ENCODE results near the gene E4F1. TPM values are rescaled to one million over a fixed set of nuclear protein-coding genes. Genes with fewer than 3 reads are reported as not detected.

The E4F1 gene
- total and polyA plus RNA-seq, 10 of the 15 experiments (the other 5 are each of a cell fraction or from before 2014, with no cell fraction given): 0.23 to 36.5 (median 14.5) TPM

DNA sequence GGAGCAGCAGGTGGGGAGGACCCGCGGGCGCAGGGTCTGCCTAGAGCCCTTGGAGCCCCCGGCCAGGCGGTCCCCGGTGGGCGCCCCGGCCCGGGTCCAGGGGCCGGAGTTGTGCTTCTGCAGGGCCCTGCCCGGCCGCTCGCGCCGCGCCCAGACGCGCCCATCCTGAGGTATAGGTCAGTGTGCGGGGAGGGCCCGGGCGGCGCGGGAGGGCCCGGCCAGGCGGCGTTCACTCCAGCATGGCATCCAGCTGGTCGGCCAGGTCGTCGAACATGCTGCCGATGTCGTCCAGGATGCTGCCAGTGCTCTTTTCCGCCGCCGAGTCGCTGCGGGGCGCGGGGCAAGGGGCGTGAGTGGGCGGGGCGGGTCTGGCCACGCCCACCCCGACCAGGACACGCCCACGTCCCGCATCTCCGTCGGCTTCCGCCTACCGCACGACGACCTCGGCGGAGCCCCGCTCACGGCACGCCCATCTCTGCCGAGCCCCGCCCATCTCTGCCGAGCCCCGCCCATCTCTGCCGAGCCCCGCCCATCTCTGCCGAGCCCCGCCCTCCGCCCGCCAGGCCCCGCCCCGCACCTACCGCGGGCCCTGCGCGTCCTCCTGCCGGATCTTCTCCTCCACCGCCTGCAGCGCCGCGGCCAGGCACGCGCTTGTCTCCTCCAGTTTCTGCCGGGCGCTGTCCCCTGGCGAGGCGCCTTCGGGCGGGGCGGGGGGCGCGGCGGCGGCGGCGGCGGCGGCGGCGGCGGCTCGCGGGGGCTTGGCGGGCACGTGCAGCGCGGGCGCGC, 44.9 kb upstream of the E4F1 start:
- intact Hi-C loops (cut with micrococcal nuclease; ENCODE audit: unreplicated experiment): no loop called here
- TF ChIP-seq TARDBP (IDR thresholded peaks at IDR 0.05; ENCODE audit: borderline replicate concordance) (no peak), POLR2A (IDR thresholded peaks at IDR 0.05; ENCODE audit: low read depth, low read length) (peak; percentile 25; the same call in 1 of the 2 replicates), NFYA (IDR thresholded peaks at IDR 0.05; ENCODE audit: borderline replicate concordance, low read depth, low read length) (no peak), SUZ12 (IDR thresholded peaks at IDR 0.05; ENCODE audit: unreplicated experiment) (no peak), WRNIP1 (IDR thresholded peaks at IDR 0.05; ENCODE audit: borderline replicate concordance, low read depth, low read length) (no peak), ETV6 (conservative IDR thresholded peaks at IDR 0.05 in 1 of 2, IDR thresholded peaks at IDR 0.05 in 1 of 2; ENCODE audit: borderline replicate concordance in 1 of 2, low read depth in 1 of 2) (no peak), CBX3 (IDR thresholded peaks at IDR 0.05; ENCODE audit: borderline replicate concordance, low read depth) (no peak), SP1 (IDR thresholded peaks at IDR 0.05; ENCODE audit: low read depth, low read length) (peak; percentile 44), HDGF (IDR thresholded peaks at IDR 0.05) (no peak), POLR2AphosphoS2 (IDR thresholded peaks at IDR 0.05; ENCODE audit: low read depth, low read length) (no peak), GABPA (IDR thresholded peaks at IDR 0.05; ENCODE audit: low read depth) (no peak), CREB1 (IDR thresholded peaks at IDR 0.05; ENCODE audit: low read depth) (no peak)
- TF ChIP-seq, protein P1, sequence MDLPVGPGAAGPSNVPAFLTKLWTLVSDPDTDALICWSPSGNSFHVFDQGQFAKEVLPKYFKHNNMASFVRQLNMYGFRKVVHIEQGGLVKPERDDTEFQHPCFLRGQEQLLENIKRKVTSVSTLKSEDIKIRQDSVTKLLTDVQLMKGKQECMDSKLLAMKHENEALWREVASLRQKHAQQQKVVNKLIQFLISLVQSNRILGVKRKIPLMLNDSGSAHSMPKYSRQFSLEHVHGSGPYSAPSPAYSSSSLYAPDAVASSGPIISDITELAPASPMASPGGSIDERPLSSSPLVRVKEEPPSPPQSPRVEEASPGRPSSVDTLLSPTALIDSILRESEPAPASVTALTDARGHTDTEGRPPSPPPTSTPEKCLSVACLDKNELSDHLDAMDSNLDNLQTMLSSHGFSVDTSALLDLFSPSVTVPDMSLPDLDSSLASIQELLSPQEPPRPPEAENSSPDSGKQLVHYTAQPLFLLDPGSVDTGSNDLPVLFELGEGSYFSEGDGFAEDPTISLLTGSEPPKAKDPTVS (IDR thresholded peaks at IDR 0.05; ENCODE audit: low read depth, low read length): no peak
- TF ChIP-seq, protein P2, sequence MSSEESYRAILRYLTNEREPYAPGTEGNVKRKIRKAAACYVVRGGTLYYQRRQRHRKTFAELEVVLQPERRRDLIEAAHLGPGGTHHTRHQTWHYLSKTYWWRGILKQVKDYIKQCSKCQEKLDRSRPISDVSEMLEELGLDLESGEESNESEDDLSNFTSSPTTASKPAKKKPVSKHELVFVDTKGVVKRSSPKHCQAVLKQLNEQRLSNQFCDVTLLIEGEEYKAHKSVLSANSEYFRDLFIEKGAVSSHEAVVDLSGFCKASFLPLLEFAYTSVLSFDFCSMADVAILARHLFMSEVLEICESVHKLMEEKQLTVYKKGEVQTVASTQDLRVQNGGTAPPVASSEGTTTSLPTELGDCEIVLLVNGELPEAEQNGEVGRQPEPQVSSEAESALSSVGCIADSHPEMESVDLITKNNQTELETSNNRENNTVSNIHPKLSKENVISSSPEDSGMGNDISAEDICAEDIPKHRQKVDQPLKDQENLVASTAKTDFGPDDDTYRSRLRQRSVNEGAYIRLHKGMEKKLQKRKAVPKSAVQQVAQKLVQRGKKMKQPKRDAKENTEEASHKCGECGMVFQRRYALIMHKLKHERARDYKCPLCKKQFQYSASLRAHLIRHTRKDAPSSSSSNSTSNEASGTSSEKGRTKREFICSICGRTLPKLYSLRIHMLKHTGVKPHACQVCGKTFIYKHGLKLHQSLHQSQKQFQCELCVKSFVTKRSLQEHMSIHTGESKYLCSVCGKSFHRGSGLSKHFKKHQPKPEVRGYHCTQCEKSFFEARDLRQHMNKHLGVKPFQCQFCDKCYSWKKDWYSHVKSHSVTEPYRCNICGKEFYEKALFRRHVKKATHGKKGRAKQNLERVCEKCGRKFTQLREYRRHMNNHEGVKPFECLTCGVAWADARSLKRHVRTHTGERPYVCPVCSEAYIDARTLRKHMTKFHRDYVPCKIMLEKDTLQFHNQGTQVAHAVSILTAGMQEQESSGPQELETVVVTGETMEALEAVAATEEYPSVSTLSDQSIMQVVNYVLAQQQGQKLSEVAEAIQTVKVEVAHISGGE (CRISPR knock-in tag; IDR thresholded peaks at IDR 0.05): no peak
- TF ChIP-seq, protein P3, sequence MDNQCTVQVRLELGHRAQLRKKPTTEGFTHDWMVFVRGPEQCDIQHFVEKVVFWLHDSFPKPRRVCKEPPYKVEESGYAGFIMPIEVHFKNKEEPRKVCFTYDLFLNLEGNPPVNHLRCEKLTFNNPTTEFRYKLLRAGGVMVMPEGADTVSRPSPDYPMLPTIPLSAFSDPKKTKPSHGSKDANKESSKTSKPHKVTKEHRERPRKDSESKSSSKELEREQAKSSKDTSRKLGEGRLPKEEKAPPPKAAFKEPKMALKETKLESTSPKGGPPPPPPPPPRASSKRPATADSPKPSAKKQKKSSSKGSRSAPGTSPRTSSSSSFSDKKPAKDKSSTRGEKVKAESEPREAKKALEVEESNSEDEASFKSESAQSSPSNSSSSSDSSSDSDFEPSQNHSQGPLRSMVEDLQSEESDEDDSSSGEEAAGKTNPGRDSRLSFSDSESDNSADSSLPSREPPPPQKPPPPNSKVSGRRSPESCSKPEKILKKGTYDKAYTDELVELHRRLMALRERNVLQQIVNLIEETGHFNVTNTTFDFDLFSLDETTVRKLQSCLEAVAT (IDR thresholded peaks at IDR 0.05): no peak
- TF ChIP-seq, protein P4, sequence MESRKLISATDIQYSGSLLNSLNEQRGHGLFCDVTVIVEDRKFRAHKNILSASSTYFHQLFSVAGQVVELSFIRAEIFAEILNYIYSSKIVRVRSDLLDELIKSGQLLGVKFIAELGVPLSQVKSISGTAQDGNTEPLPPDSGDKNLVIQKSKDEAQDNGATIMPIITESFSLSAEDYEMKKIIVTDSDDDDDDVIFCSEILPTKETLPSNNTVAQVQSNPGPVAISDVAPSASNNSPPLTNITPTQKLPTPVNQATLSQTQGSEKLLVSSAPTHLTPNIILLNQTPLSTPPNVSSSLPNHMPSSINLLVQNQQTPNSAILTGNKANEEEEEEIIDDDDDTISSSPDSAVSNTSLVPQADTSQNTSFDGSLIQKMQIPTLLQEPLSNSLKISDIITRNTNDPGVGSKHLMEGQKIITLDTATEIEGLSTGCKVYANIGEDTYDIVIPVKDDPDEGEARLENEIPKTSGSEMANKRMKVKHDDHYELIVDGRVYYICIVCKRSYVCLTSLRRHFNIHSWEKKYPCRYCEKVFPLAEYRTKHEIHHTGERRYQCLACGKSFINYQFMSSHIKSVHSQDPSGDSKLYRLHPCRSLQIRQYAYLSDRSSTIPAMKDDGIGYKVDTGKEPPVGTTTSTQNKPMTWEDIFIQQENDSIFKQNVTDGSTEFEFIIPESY (IDR thresholded peaks at IDR 0.05): 0 out of 2 replicates have a peak, but pooled peaks have one; percentile 9

More for the DNA sequence above, 44.9 kb upstream of the E4F1 start:
- in situ Hi-C loops (cut with MboI): no loop called here
- ChIA-PET RAD21 (ENCODE audit: unreplicated experiment) (no interaction called here), POLR2A (no interaction called here), SMC1A (ENCODE audit: uncharacterized antibody, unreplicated experiment) (no interaction called here), CTCF (no interaction called here)
- no peak overlapping the region for H3K4me3 ChIP-seq
- H3K4me2 ChIP-seq (ENCODE audit: control insufficient read depth, insufficient read depth): no peak overlapping the region
- H3K79me2 ChIP-seq (ENCODE audit: control insufficient read depth, insufficient read depth, low read length): no peaks in the 10 kb centered on the region
- no peaks in the 10 kb centered on the region for H4K20me1 ChIP-seq (ENCODE audit: control insufficient read depth, insufficient read depth)
- DNase-seq (ENCODE audit: low read depth, low spot score) (no peak), FAIRE-seq (no peak), ATAC-seq (no peak; the same call in 2 of the 3 replicates)
- 99% methylated on average over 23 of the region's 106 CpGs for WGBS (ENCODE audit: insufficient coverage, insufficient replicate concordance, low lambda C conversion rate, missing lambda C conversion rate)
- no TSS peak for BruUV-seq (replicated peaks)
- peaks cover 6 to 7% of the 10 kb centered on the region in 2 experiments; a peak in 3 of 4 replicates for H3K36me3 ChIP-seq (ENCODE audit: control insufficient read depth in 2 of 2, insufficient read depth in 2 of 2, low read length in 1 of 2)
- H3K27me3 ChIP-seq (replicated peaks in 1 of 2; ENCODE audit: control insufficient read depth in 2 of 2, insufficient read depth in 2 of 2, low read length in 1 of 2): no peaks in the 10 kb centered on the region; a peak in 1 of 4 replicates
- H3K9me3 ChIP-seq (replicated peaks; ENCODE audit: control insufficient read depth, insufficient read depth, low read length): no peaks in the 10 kb centered on the region
- no peaks in the 10 kb centered on the region for H3K4me1 ChIP-seq (ENCODE audit: control insufficient read depth, insufficient read depth, low read length)
- H3K9ac ChIP-seq (ENCODE audit: control insufficient read depth, insufficient read depth, low read length): no peak overlapping the region
- H3K27ac ChIP-seq (ENCODE audit: control insufficient read depth, insufficient read depth): no peak overlapping the region
- H2AFZ ChIP-seq (ENCODE audit: control insufficient read depth, low read depth, low read length): no peak overlapping the region
